K562 (cell line): ENCODE results near the gene PPA1. TPM values are rescaled to one million over a fixed set of nuclear protein-coding genes. Genes with fewer than 3 reads are reported as not detected.

ENCODE experiments used
- ATAC-seq: fragments of 200-7000 bp; cut with Tn5 transposase; 3 replicates; pipeline ENCODE4 v1.9.1; 2020; ENCODE audit warnings: moderate library complexity
- BruUV-seq: library from RNA; stranded (reverse); fragments of 400-500 nt; replicated peaks from 2 replicates; lab custom pipeline; 2021; lab: Mats Ljungman, UMichigan
- CTCF ChIA-PET: fragments of 300-600 bp; formaldehyde crosslinking; extraction: SDS; loops from one replicate; lab custom pipeline; 2021; ENCODE audit warnings: low intra/inter-chr PET ratio; lab: Yijun Ruan, JAX
- POLR2A ChIA-PET: fragments of 300-600, 350-650 bp; sonication (Branson Sonifier 250); formaldehyde crosslinking; extraction: SDS; loops from one replicate; lab custom pipeline; 2021; ENCODE audit warnings: antibody characterized with exemption, inconsistent platforms; lab: Yijun Ruan, JAX
- DNase-seq, 4 experiments: peaks; one replicate each; pipeline versions ENCODE4 v3.0.0 to v3.0.0-alpha.2; 2011 to 2018; ENCODE audit warnings: low spot score in 3 of 4, mixed read lengths in 3 of 4; ENCODE audit errors: extremely low read depth in 1 of 4
- FAIRE-seq: peaks from 2 replicates; lab custom pipeline; 2011; peaks lifted over from hg19 to GRCh38; lab: Jason Lieb, UNC
- H2AFZ ChIP-seq: 2 replicates; pipeline ENCODE4 v1.6.0; 2011; ENCODE audit warnings: low read depth, low read length, control low read depth, inconsistent platforms
- H3K27ac ChIP-seq: fragments of 200-600 bp; 3 replicates; pipeline ENCODE4 v1.8.0; 2011; ENCODE audit warnings: low read depth, mild to moderate bottlenecking, control low read depth, inconsistent platforms, low read length, moderate library complexity, mixed read lengths; ENCODE audit errors: extremely low read depth
- H3K27me3 ChIP-seq, 2 experiments: fragments of 300-600 bp in 1 of 2; 2 replicates in 1 of 2; 3 replicates in 1 of 2; pipeline versions ENCODE4 v1.6.0 to v1.8.0; 2011; ENCODE audit warnings: inconsistent platforms in 2 of 2, low read length in 2 of 2, mild to moderate bottlenecking in 1 of 2, mixed read lengths in 1 of 2, moderate library complexity in 1 of 2; ENCODE audit not compliant: control insufficient read depth in 2 of 2, insufficient read depth in 2 of 2
- H3K36me3 ChIP-seq: fragments of 300-600 bp; 3 replicates; pipeline ENCODE4 v1.8.0; 2011; ENCODE audit warnings: mild to moderate bottlenecking, low read length, inconsistent platforms; ENCODE audit not compliant: control insufficient read depth, insufficient read depth
- H3K4me1 ChIP-seq, 2 experiments: fragments of 200-600 bp in 1 of 2; replicated peaks in 1 of 2; 2 replicates in 1 of 2; 3 replicates in 1 of 2; pipeline versions ENCODE4 v1.5.1 to v1.8.0; 2011; ENCODE audit warnings: inconsistent platforms in 2 of 2, low read length in 2 of 2, mild to moderate bottlenecking in 1 of 2, mixed read lengths in 1 of 2, moderate library complexity in 1 of 2; ENCODE audit not compliant: control insufficient read depth in 2 of 2, insufficient read depth in 2 of 2
- H3K4me2 ChIP-seq: 2 replicates; pipeline ENCODE4 v1.6.1; 2011; ENCODE audit warnings: low read length, control low read depth, inconsistent platforms, mixed read lengths; ENCODE audit not compliant: insufficient read depth
- H3K4me3 ChIP-seq: fragments of 200-600 bp; sonication (generic), shearing (Covaris generic); 2 replicates; pipeline ENCODE4 v1.5.1; 2016; ENCODE audit warnings: control low read depth, inconsistent platforms
- H3K79me2 ChIP-seq: fragments of 200-600 bp; 3 replicates; pipeline ENCODE4 v1.8.0; 2011; ENCODE audit warnings: low read length, inconsistent platforms; ENCODE audit not compliant: control insufficient read depth, insufficient read depth
- H3K9ac ChIP-seq, 2 experiments: 2 replicates each; pipeline versions ENCODE4 v1.6.0 to v1.6.1; 2011; ENCODE audit warnings: low read depth in 2 of 2, low read length in 2 of 2, control low read depth in 1 of 2, inconsistent platforms in 1 of 2, mild to moderate bottlenecking in 1 of 2, mixed read lengths in 1 of 2; ENCODE audit not compliant: insufficient read depth in 1 of 2
- H3K9me1 ChIP-seq: one replicate; pipeline ENCODE4 v1.6.0; 2011; ENCODE audit warnings: inconsistent platforms, mild to moderate bottlenecking, low read length, moderate library complexity; ENCODE audit not compliant: control insufficient read depth, insufficient read depth
- H3K9me3 ChIP-seq: replicated peaks from 2 replicates; pipeline ENCODE4 v1.5.1; 2011; ENCODE audit warnings: low read depth, low read length, inconsistent platforms; ENCODE audit not compliant: control insufficient read depth, insufficient read depth
- H4K20me1 ChIP-seq: replicated peaks from 2 replicates; pipeline ENCODE4 v1.6.1; 2011; ENCODE audit warnings: low read length, inconsistent platforms, mixed read lengths; ENCODE audit not compliant: control insufficient read depth, insufficient read depth
- ADNP ChIP-seq: fragments of 200-800 bp; sonication (Bioruptor generic); IDR thresholded peaks from 2 replicates; pipeline ENCODE4 v1.6.1; 2016; ENCODE audit warnings: missing genetic modification characterization, missing compliant biosample characterization
- BRF2 ChIP-seq: IDR thresholded peaks from 3 replicates; pipeline ENCODE4 v1.6.1; 2011; ENCODE audit warnings: borderline replicate concordance, mild to moderate bottlenecking; ENCODE audit not compliant: insufficient read length, insufficient read depth
- CBX2 ChIP-seq: fragments of 200-600 bp; sonication (generic); IDR thresholded peaks from one replicate; pipeline ENCODE4 v1.6.1; 2012; ENCODE audit warnings: mild to moderate bottlenecking, low read length, inconsistent platforms; ENCODE audit not compliant: insufficient read depth, poor library complexity, severe bottlenecking
- DACH1 ChIP-seq: fragments of 450-650 bp; IDR thresholded peaks from 2 replicates; pipeline ENCODE4 v1.6.1; 2018; ENCODE audit not compliant: partially characterized antibody
- ELF1 ChIP-seq: fragments of 200-800 bp; sonication (Bioruptor generic); IDR thresholded peaks from 2 replicates; pipeline ENCODE4 v1.6.1; 2016; ENCODE audit warnings: missing genetic modification characterization, missing compliant biosample characterization
- ERF ChIP-seq: fragments of 450-650 bp; formaldehyde crosslinking; IDR thresholded peaks from 2 replicates; pipeline ENCODE4 v1.4.0; 2020; ENCODE audit warnings: mild to moderate bottlenecking, mixed read lengths
- GABPA ChIP-seq: fragments of 200-800 bp; sonication (Bioruptor generic); conservative IDR thresholded peaks from 2 replicates; pipeline ENCODE4 v1.6.1; 2016; ENCODE audit warnings: low read depth, missing genetic modification characterization, missing compliant biosample characterization
- HDGF ChIP-seq: fragments of 450-650 bp; IDR thresholded peaks from 2 replicates; pipeline ENCODE4 v1.6.1; 2016
- HMBOX1 ChIP-seq: sonication (generic); IDR thresholded peaks from 2 replicates; pipeline ENCODE4 v1.6.1; 2016
- HSF4 ChIP-seq: fragments of 250-450 bp; sonication (Bioruptor Pico); IDR thresholded peaks from 2 replicates; pipeline ENCODE4 v2.1.2; 2022; ENCODE audit warnings: mild to moderate bottlenecking, moderate library complexity, borderline replicate concordance
- KAT2B ChIP-seq: IDR thresholded peaks from one replicate; pipeline ENCODE4 v1.6.1; 2012; ENCODE audit warnings: low read depth, mild to moderate bottlenecking, control low read depth, inconsistent platforms, low read length, moderate library complexity
- MAFF ChIP-seq: IDR thresholded peaks from 2 replicates; pipeline ENCODE4 v1.6.1; 2012; ENCODE audit warnings: low read length, improper control_type of control experiment
- TCF7L2 ChIP-seq: fragments of 150-350 bp; IDR thresholded peaks from 2 replicates; pipeline ENCODE4 v1.6.1; 2016; ENCODE audit warnings: low read depth, mild to moderate bottlenecking, low read length, moderate library complexity
- VEZF1 ChIP-seq: fragments of 200-800 bp; sonication (Bioruptor generic); IDR thresholded peaks from 2 replicates; pipeline ENCODE4 v1.6.1; 2017; ENCODE audit warnings: missing genetic modification characterization, missing compliant biosample characterization
- ZNF384 ChIP-seq: IDR thresholded peaks from 2 replicates; pipeline ENCODE4 v1.6.1; 2012; ENCODE audit warnings: low read depth, low read length, improper control_type of control experiment
- ZNF395 ChIP-seq: fragments of 200-800 bp; sonication (Bioruptor generic); IDR thresholded peaks from 2 replicates; pipeline ENCODE4 v1.6.1; 2017; ENCODE audit warnings: missing genetic modification characterization, missing compliant biosample characterization
- WGBS: fragments of 100-300 bp; shearing (Covaris generic); methylation state at CpG from one replicate; pipeline ENCODE4 v1.1.6; 2016; ENCODE audit warnings: low coverage, mixed read lengths; ENCODE audit not compliant: insufficient coverage; ENCODE audit errors: missing lambda C conversion rate; 5-methylcytosine and 5-hydroxymethylcytosine counted together
- in situ Hi-C: fragments of 300-500 bp; cut with MboI; formaldehyde crosslinking; loops from 4 replicates; pipeline ENCODE4 v1.15.0; 2018; ENCODE audit warnings: inconsistent platforms, mixed read lengths
- intact Hi-C: fragments of 100-400 bp; cut with micrococcal nuclease; formaldehyde crosslinking; loops from 2 replicates; pipeline ENCODE4 v1.14.2; 2022
- polyA plus RNA-seq, 8 experiments: library from polyadenylated mRNA; depleted of rRNA in 4 of 8; stranded (reverse) in 5 of 8; unstranded in 3 of 8; fragments of >200 nt; fragmentation: Nextera tagmentation in 2 of 8; fragmentation: Illumina TruSeq in 1 of 8; extraction: Ambion mirVana in 2 of 8; extraction: Trizol in 1 of 8; gene quantifications; 2 replicates each; pipeline versions ENCODE4 v1.2.1 to v1.2.3, GENCODE V29; 2011 to 2014; ENCODE audit warnings: inconsistent platforms in 1 of 8, missing spikeins in 1 of 8
- total RNA-seq, 7 experiments: library from RNA; depleted of rRNA in 6 of 7; stranded (reverse); fragments of >200 nt in 6 of 7; fragmentation: Illumina TruSeq in 2 of 7; extraction: Trizol in 2 of 7; gene quantifications; 2 replicates each; pipeline versions ENCODE4 v1.2.1 to v1.2.3, GENCODE V29; 2011 to 2021; ENCODE audit warnings: low replicate concordance in 1 of 7

PPA1 gene
- total and polyA plus RNA-seq, 9 of the 15 experiments (the other 6 are each of a cell fraction or from before 2014, with no cell fraction given): 301 to 635 (median 471) TPM

GRCh38 chr10:70175516-70175915 lies 57.7 kb downstream of the PPA1 start (continued):
- no peak for TF ChIP-seq HSF4 (CRISPR knock-in tag)
- no peak for TF ChIP-seq ERF (CRISPR knock-in tag)
- no peak for TF ChIP-seq BRF2
- no peak for TF ChIP-seq HDGF
- no peak for TF ChIP-seq ADNP (tag)

GRCh38 chr10:70174058-70174741 lies 59.0 kb downstream of the PPA1 start:
- peaks cover 8% of the 10 kb centered on the region for H4K20me1 ChIP-seq
- peak overlapping the region; percentile 14; the same call in 1 of the 3 replicates for H3K27ac ChIP-seq
- H3K9ac ChIP-seq: peak overlapping the region; percentile 6 to 19; a peak in 2 of 4 replicates
- H3K4me3 ChIP-seq: no peak overlapping the region
- POLR2A ChIA-PET: interaction anchor here (0.6 kb wide), 1 partner anchor 11 kb away, joined by 3 read pairs; no protein-coding TSS in a partner anchor
- peaks cover 3% of the 10 kb centered on the region; the same call in 1 of the 2 replicates for H3K9me3 ChIP-seq
- no peak for ATAC-seq
- BruUV-seq: no TSS peak
- in situ Hi-C loops: no loop called here
- H2AFZ ChIP-seq: peak overlapping the region; percentile 96
- H3K4me1 ChIP-seq: peaks cover 2 to 10% of the 10 kb centered on the region in 2 experiments; a peak in 4 of 5 replicates
- no peaks in the 10 kb centered on the region for H3K9me1 ChIP-seq
- WGBS: 49% methylated on average over 4 of the region's 4 CpGs
- CTCF ChIA-PET: no interaction called here
- H3K4me2 ChIP-seq: peak overlapping the region; percentile 40
- DNase-seq: peak in 2 of 4 experiments; percentile 25 to 41
- no peaks in the 10 kb centered on the region; a peak in 3 of 5 replicates for H3K27me3 ChIP-seq
- FAIRE-seq: peak; percentile 65
- H3K79me2 ChIP-seq: peaks cover 18% of the 10 kb centered on the region
- no peaks in the 10 kb centered on the region for H3K36me3 ChIP-seq
- intact Hi-C loops: no loop called here
- TF ChIP-seq HMBOX1 (peak; percentile 50; the same call in 1 of the 2 replicates), KAT2B (no peak), TCF7L2 (no peak), DACH1 (no peak), GABPA (tag) (peak; percentile 84), VEZF1 (no peak), ELF1 (peak; percentile 56; the same call in 1 of the 2 replicates), ZNF395 (CRISPR knock-in tag) (peak; percentile 82), ZNF384 (no peak), MAFF (no peak), CBX2 (no peak)
